MV-4-11 (cell line): Measurements from ENCODE around the gene TMEM164.
"Not testable (repeated sequence)": the region's sequence is repeated elsewhere in the genome, so short reads cannot be mapped to it uniquely, and the experiment has no call there.

Source experiments
- DNase-seq: peaks from one replicate; lab custom pipeline; 2025; lab: John Stamatoyannopoulos, UW

TMEM164 gene

GRCh38 chrX:110002300-110003166, at the start of gene TMEM164:
Gene TMEM164, plus strand, starts transcription at chrX:110003114. Its CDS starts 661 bp downstream, at chrX:110003775.
- DNase-seq: peak; percentile 87

- DNase-seq: no peak
These were observed 48.6 kb upstream of the TMEM164 start for GRCh38 chrX:109954333-109954732.

- DNase-seq: no peak
These were observed 48.0 kb upstream of the TMEM164 start for GRCh38 chrX:109954955-109955354.

- no peak for DNase-seq
These were observed 44.6 kb upstream of the TMEM164 start for GRCh38 chrX:109958266-109958665.

GRCh38 chrX:109959356-109959871, 43.5 kb upstream of the TMEM164 start:
- peak; percentile 77 for DNase-seq

GRCh38 chrX:109964390-109964789, 38.5 kb upstream of the TMEM164 start:
- DNase-seq: no peak

GRCh38 chrX:109966246-109966645, 36.7 kb upstream of the TMEM164 start:
- DNase-seq: no peak

GRCh38 chrX:109967156-109967555, 35.8 kb upstream of the TMEM164 start:
- no peak for DNase-seq

GRCh38 chrX:109970841-109971240, 32.1 kb upstream of the TMEM164 start:
- not testable (repeated sequence) for DNase-seq

GRCh38 chrX:109974906-109975655, 27.8 kb upstream of the TMEM164 start:
- peak; percentile 6 for DNase-seq

GRCh38 chrX:109985210-109985609, 17.7 kb upstream of the TMEM164 start:
- DNase-seq: not testable (repeated sequence)

- no peak for DNase-seq
These were observed 15.0 kb upstream of the TMEM164 start for GRCh38 chrX:109987884-109988283.

GRCh38 chrX:109990582-109991276, 12.2 kb upstream of the TMEM164 start:
- no peak for DNase-seq

GRCh38 chrX:109992203-109992602, 10.7 kb upstream of the TMEM164 start:
- DNase-seq: no peak

GRCh38 chrX:109995155-109995554, 7.8 kb upstream of the TMEM164 start:
- no peak for DNase-seq

- DNase-seq: no peak
These were observed 5.0 kb upstream of the TMEM164 start for GRCh38 chrX:109997786-109998452.

GRCh38 chrX:110000000-110000399, 2.9 kb upstream of the TMEM164 start:
- no peak for DNase-seq

- no peak for DNase-seq
These were observed 1.8 kb upstream of the TMEM164 start for GRCh38 chrX:110000847-110001713.

GRCh38 chrX:110001740-110002299, 1.1 kb upstream of the TMEM164 start:
- DNase-seq: no peak
